ENCODE results near the gene CFAP45.

GRCh38 chr1:159897962-159898361, 2.0 kb downstream of the CFAP45 start:
- TF ChIP-seq CTCF (IDR thresholded peaks at IDR 0.05) (no peak), POLR2A (IDR thresholded peaks at IDR 0.05) (no peak)
